HG03558 (cell line): ENCODE measurements around the gene NHEJ1.

ENCODE experiments used
- ATAC-seq: cut with Tn5 transposase; IDR thresholded peaks from one replicate; pipeline ENCODE4 v1.9.1; 2021; ENCODE audit warnings: moderate number of reproducible peaks; ENCODE audit not compliant: unreplicated experiment; ENCODE audit errors: extremely low read depth

NHEJ1 gene

DNA sequence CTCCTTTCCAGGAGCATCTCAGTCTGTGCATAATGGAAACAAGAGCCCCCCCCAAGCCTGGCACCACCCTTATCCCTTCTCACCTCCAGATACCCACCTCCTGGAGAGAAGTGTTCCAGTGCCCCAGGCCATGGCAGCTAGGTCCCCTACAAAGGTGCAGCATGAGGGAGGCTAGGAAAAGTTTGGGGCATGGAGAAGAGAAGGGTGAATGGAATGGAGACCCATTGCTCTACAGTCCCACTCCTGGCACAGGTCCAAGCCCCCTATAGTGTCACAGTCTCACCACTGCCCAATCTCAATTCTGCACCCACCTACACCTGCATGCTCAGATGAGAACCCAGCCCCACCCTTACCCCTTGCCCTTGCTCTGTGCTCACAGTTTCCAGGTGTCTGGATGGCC lies 8.3 kb upstream of the NHEJ1 start:
- no peak for ATAC-seq

GRCh38 chr2:219168526-219168925 lies 7.9 kb upstream of the NHEJ1 start:
- no peak for ATAC-seq

GRCh38 chr2:219167997-219168396 lies 7.4 kb upstream of the NHEJ1 start:
- no peak for ATAC-seq

- ATAC-seq = no peak
Observed at GRCh38 chr2:219165058-219165911, 4.7 kb upstream of the NHEJ1 start.

DNA sequence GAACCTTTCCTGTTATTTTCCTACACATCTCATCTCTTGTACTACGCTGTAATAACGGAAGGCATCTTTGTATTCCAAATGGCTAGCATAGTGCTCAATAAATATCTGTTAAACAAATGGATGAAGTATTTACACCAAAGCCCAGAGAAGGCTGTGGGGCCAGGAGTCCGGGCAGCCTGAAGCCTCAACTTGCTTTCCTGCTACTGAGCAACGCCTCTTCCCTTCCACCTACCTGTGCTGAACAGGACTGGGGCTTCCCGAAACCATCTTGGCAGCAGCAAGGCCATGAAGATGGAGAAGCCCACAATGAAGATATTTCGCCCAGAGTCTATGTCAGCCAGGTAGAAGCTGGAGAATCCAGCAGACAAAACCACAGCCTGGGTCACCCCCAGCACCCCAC lies 2.5 kb upstream of the NHEJ1 start:
- ATAC-seq = no peak

DNA sequence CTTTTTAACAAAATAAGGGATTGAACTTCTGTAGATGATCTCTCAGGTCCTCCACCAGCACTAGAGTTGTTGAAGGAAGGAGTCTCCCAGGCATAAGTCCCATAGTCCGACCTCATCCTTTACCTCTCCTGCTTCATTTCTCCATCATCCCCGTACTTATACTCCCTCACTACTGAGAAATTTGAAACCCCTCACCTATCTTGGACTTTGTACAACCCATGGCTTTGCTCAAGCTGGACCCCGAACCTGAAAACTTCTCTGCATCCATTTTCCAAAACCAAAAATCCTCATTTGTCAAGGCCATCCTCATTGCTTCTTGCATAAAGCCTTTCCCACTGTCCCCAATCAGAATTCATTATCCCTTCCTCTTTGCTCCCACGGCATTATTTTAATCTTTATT lies 482 bp upstream of the NHEJ1 start:
- no peak for ATAC-seq

DNA sequence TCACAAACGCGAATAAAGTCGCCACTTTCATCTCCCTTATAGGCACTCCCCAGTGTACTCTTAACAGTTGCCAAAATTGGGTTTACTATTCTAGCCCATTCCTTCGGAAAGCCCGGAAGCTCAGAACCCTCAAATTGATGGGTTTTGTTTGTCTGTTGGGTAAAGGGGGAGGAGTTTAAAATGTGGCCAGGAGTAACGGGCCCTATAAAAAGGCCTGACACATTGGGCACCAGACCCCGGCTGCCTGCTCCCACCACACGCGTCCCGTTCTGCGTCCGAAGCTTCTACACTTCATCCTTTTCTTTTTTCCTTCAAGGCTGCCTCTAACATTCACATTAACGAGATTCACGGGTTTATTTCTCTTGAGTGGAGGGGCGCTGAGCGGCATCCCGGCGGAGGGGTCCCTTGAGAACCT lies 837 bp downstream of the NHEJ1 start:
- no peak for ATAC-seq

GRCh38 chr2:219158586-219158985 lies 2.0 kb downstream of the NHEJ1 start:
- no peak for ATAC-seq

DNA sequence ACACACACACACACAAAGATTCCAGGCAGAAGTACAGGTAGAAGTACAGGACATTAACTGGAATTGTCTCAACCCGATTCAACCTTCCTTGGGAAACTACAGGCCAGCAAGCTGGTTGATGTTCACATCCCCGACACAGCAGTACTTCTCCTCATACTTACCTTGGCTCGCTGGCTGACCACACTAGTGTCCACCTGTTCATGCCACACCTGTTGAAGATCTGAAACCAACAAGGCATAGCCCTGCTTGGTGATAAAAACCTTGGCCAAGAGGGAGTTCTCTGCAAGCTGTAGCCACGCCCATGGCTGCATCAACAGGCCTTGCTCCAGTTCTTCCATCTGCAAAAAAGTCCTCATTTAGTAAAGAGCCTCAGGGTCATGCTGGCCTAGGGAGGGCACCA lies 2.6 kb downstream of the NHEJ1 start:
- ATAC-seq = no peak

GRCh38 chr2:219157396-219157795 lies 3.2 kb downstream of the NHEJ1 start:
- no peak for ATAC-seq

GRCh38 chr2:219155054-219155644 lies 5.5 kb downstream of the NHEJ1 start:
- no peak for ATAC-seq

GRCh38 chr2:219149667-219150066 lies 10.9 kb downstream of the NHEJ1 start:
- ATAC-seq = no peak

DNA sequence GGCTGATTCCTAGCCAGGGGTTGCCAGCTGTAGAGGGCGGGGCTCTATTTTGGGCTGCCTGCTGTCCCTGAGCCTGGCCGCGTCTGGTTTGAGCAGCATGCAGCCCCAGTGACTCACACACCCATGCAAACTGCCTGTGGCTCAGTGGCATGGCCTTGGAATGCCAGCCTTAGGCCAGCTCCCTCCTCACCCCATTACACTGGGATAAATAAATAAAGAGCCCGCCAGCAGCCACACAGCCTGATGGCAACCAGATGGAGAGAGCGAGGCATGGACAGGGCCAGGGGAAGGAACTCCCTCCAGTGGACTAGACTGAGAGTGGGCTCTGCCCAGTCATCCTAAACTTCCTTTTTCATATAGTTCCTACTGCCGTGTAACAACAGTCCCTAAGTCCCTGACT lies 18.3 kb downstream of the NHEJ1 start:
- no peak for ATAC-seq

DNA sequence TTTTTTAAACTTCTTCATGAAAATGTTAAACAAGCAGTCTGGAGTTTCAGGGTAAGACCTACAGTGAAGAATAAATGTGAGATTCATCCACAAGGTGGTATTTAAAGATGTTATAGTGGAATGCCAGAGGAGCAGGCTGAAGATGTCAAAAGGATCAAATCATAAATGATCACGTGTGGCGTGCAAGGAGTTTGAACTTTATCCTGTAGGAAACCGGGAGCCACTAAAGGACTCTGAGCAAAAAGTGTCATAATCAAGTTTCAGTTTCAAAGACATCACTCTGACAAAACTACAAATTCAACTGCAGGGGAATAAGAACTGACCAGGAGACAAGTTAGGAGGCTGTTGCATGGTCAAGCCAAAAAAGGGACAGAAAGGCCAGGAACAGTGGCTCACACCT lies 19.9 kb downstream of the NHEJ1 start:
- no peak for ATAC-seq

DNA sequence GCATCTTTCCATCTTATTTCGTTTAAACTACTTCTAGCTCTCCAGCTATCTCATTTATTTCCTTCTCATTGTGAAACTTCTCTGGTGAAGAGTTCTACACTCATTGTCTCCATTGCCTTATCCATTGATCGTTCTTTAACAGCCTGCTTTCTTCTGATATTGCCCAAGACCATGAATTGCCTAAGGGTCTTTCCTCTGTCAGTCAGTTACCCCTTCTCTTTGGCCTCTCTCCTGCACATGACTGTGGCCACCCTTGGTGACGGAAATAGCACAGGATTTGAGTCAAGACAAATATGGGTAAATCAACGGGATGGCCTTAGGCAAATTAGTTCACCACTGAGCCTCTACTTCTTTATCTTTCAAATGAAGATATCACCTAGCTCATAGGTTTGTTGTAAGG lies 26.6 kb downstream of the NHEJ1 start:
- ATAC-seq = no peak

- ATAC-seq = no peak
Observed at GRCh38 chr2:219131744-219132143, 28.9 kb downstream of the NHEJ1 start.

GRCh38 chr2:219131327-219131726 lies 29.3 kb downstream of the NHEJ1 start:
- ATAC-seq = no peak

DNA sequence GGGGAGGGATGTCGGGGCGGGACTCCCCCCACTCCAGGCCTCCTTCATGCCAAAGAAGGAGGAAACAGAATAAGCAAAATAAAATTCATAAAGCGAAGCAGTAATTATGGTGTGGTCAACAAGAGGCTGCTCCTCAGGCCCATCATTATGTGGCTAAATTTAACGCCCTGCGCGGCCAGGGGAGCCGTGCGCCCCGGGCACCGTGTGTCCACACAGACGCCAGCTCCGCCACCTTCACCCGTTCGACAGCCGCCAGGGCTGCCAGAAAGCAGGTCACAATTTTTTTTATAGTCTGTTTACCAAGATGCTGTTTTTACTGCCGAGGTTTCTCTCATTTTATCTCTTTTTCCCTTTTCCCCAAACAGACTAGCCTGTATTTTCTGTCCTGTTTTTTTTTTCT lies 31.0 kb downstream of the NHEJ1 start:
- ATAC-seq = no peak

- no peak for ATAC-seq
Observed at GRCh38 chr2:219128396-219128795, 32.2 kb downstream of the NHEJ1 start.

DNA sequence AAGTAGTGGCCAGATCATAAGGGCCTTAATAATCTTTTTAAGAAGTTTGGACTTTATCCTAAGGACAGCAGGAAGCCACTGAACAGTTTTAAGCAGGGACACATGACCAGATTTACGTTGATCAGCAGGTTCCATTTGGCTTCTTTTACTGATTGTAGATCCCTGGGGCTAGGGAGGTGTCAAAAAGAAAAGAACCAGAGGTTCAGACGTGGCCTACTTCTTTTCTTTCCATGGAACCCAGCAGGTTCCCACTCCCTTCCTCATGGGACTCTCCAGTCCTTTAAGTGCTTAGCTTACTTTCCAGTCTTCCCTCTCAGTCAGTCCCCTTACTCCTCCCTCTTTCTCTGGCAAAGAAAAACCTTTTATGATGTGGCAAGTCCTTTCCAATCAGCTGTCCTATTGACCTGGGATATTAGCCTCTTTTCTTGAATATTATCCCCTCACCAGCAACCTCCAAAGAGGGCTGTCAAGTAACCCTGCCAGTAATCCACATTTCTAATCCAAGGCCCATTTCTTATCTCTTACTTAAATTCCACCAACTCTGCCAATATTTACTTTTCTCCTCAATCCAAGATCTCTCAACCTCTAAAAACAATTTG lies 33.5 kb downstream of the NHEJ1 start:
- ATAC-seq = no peak

DNA sequence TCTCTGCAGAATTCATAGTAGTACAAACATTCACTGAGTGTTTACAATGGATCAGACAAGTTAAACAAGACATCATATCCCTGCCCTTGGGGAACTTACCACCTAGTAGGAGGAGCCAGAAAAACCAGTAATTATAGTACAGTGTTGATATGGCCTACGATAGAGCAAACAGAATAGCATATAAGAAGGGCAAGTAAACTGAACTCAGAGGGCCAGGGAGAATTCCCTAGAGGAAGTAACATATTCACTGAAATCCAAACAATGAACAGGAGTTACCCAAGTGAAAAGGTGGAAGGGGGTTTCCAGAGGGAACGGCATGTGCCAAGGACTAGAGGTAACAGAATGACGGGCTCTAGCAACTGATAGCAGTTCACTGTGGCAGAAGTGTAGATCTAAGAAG lies 34.1 kb downstream of the NHEJ1 start:
- no peak for ATAC-seq

DNA sequence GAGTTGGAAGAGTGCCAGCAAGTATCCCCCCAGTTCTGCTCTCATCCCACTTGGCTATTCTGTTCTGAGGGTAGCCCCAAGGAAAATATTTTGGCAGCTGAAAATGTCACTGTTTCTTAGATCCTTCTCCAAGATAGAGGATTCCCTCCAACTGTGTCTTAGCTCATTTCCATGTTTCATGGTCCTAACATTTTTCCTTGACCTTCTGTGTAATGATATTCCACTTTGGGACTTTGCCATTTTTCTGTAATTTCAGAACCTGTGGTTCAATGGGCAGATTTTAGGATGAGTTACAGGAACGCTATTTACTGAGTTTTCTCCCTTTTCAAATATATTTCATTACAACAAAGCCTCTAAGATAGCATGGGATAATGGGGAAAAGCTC lies 34.7 kb downstream of the NHEJ1 start:
- no peak for ATAC-seq
